ENCODE data around the gene OR51B5.

- TF ChIP-seq POLR2AphosphoS5 (IDR thresholded peaks at IDR 0.05) = no peak
- no peak for TF ChIP-seq POLR2A (IDR thresholded peaks at IDR 0.05)
Measured at GRCh38 chr11:5304046-5304445, 39.3 kb downstream of the OR51B5 start.
